RCC 7860 (cell line): ENCODE results near the gene CISD1.
A peak's percentile ranks its signal among the peaks of the same experiment; 100 is the strongest.
"Not testable (repeated sequence)": the region's sequence is repeated elsewhere in the genome, so short reads cannot be mapped to it uniquely, and the experiment has no call there.

ENCODE experiments used
- DNase-seq: peaks from one replicate; pipeline ENCODE4 v3.0.0-alpha.2; 2015; ENCODE audit warnings: low spot score
- FAIRE-seq: peaks from 2 replicates; lab custom pipeline; 2012; peaks lifted over from hg19 to GRCh38; lab: Jason Lieb, UNC

The CISD1 gene

GRCh38 chr10:58268946-58269781, at the start of gene CISD1:
Gene CISD1, plus strand, starts transcription at chr10:58269162. Its CDS starts 112 bp downstream, at chr10:58269274.
- FAIRE-seq = peak; percentile 83

GRCh38 chr10:58219875-58220274, 49.1 kb upstream of the CISD1 start:
- FAIRE-seq = no peak
- no peak for DNase-seq

More at GRCh38 chr10:58268946-58269781, at the start of gene CISD1:
- peak; percentile 99 for DNase-seq

- DNase-seq (no peak), FAIRE-seq (no peak)
Measured at GRCh38 chr10:58220769-58221451, 48.1 kb upstream of the CISD1 start.

- DNase-seq (no peak), FAIRE-seq (no peak)
Measured at GRCh38 chr10:58225654-58226053, 43.3 kb upstream of the CISD1 start.

- FAIRE-seq, DNase-seq: not testable (repeated sequence)
Measured at GRCh38 chr10:58229856-58230255, 39.1 kb upstream of the CISD1 start.

GRCh38 chr10:58237014-58237834, 31.7 kb upstream of the CISD1 start:
- FAIRE-seq (peak; percentile 92), DNase-seq (peak; percentile 85)

GRCh38 chr10:58239561-58240169, 29.3 kb upstream of the CISD1 start:
- FAIRE-seq = no peak

GRCh38 chr10:58240531-58240930, 28.4 kb upstream of the CISD1 start:
- peak; percentile 10 for FAIRE-seq

More at GRCh38 chr10:58239561-58240169, 29.3 kb upstream of the CISD1 start:
- no peak for DNase-seq

GRCh38 chr10:58241346-58241745, 27.6 kb upstream of the CISD1 start:
- FAIRE-seq (no peak), DNase-seq (no peak)

More at GRCh38 chr10:58240531-58240930, 28.4 kb upstream of the CISD1 start:
- DNase-seq = no peak

- no peak for FAIRE-seq
Measured at GRCh38 chr10:58243269-58243668, 25.7 kb upstream of the CISD1 start.

GRCh38 chr10:58243801-58244200, 25.2 kb upstream of the CISD1 start:
- FAIRE-seq = not testable (repeated sequence)

More at GRCh38 chr10:58243269-58243668, 25.7 kb upstream of the CISD1 start:
- no peak for DNase-seq

GRCh38 chr10:58244242-58244641, 24.7 kb upstream of the CISD1 start:
- not testable (repeated sequence) for FAIRE-seq, DNase-seq

More at GRCh38 chr10:58243801-58244200, 25.2 kb upstream of the CISD1 start:
- DNase-seq = not testable (repeated sequence)

GRCh38 chr10:58244666-58245065, 24.3 kb upstream of the CISD1 start:
- FAIRE-seq = peak; percentile 85
- not testable (repeated sequence) for DNase-seq

GRCh38 chr10:58253184-58253583, 15.8 kb upstream of the CISD1 start:
- DNase-seq (no peak), FAIRE-seq (no peak)

- FAIRE-seq = no peak
- DNase-seq = no peak
Measured at GRCh38 chr10:58254644-58255043, 14.3 kb upstream of the CISD1 start.

- DNase-seq, FAIRE-seq: not testable (repeated sequence)
Measured at GRCh38 chr10:58256013-58256780, 12.8 kb upstream of the CISD1 start.

- DNase-seq = no peak
- no peak for FAIRE-seq
Measured at GRCh38 chr10:58258977-58259692, 9.8 kb upstream of the CISD1 start.

GRCh38 chr10:58260334-58260733, 8.6 kb upstream of the CISD1 start:
- no peak for FAIRE-seq

GRCh38 chr10:58262766-58263165, 6.2 kb upstream of the CISD1 start:
- FAIRE-seq = no peak
- no peak for DNase-seq

More at GRCh38 chr10:58260334-58260733, 8.6 kb upstream of the CISD1 start:
- DNase-seq = no peak
